HL-60 (cell line): ENCODE data around the gene TOP3A. TPM values are rescaled to one million over a fixed set of nuclear protein-coding genes. Genes with fewer than 3 reads are reported as not detected.

Source experiments
- DNase-seq, 2 experiments: peaks; one replicate each; pipeline ENCODE4 v3.0.0-alpha.2; 2010 to 2020; ENCODE audit warnings: low read depth in 1 of 2, low spot score in 1 of 2
- H3K27ac ChIP-seq: fragments of 250-450 bp; sonication (Bioruptor Pico); replicated peaks from 2 replicates; pipeline ENCODE4 v1.5.1; 2020; ENCODE audit warnings: mild to moderate bottlenecking, moderate library complexity
- H3K27me3 ChIP-seq: fragments of 250-450 bp; sonication (Bioruptor Pico); 2 replicates; pipeline ENCODE4 v1.5.1; 2021; ENCODE audit warnings: mild to moderate bottlenecking, moderate library complexity; ENCODE audit not compliant: insufficient read depth, poor library complexity, severe bottlenecking
- H3K4me3 ChIP-seq: replicated peaks from 2 replicates; pipeline ENCODE4 v1.5.1; 2011; ENCODE audit warnings: mild to moderate bottlenecking, control low read depth, low read length; ENCODE audit not compliant: insufficient read depth
- CTCF ChIP-seq: IDR thresholded peaks from one replicate; pipeline ENCODE4 v1.5.1; 2011; ENCODE audit warnings: low read length, control low read depth, inconsistent platforms; ENCODE audit not compliant: insufficient read depth
- GABPA ChIP-seq: IDR thresholded peaks from 2 replicates; pipeline ENCODE4 v1.6.1; 2012; ENCODE audit warnings: low read depth
- POLR2AphosphoS5 ChIP-seq: IDR thresholded peaks from 2 replicates; pipeline ENCODE4 v1.6.1; 2012; ENCODE audit warnings: low read depth
- SPI1 ChIP-seq: IDR thresholded peaks from 2 replicates; pipeline ENCODE4 v1.6.1; 2012; ENCODE audit warnings: low read depth, mild to moderate bottlenecking, borderline replicate concordance
- microRNA-seq: library from miRNA; unstranded; fragments of <30 nt; microRNA quantifications from one replicate; pipeline ENCODE4, GENCODE V29; 2018
- TF ChIP-seq, protein P1 (sequence below): IDR thresholded peaks from 2 replicates; pipeline ENCODE4 v1.6.1; 2012; ENCODE audit warnings: low read depth; ENCODE audit not compliant: insufficient replicate concordance

The TOP3A gene

GRCh38 chr17:18225121-18225641 lies 89.6 kb downstream of the TOP3A start, which contains the start of gene LLGL1:
Gene LLGL1 (plus strand): TSS chr17:18225635. CDS start chr17:18225683, 48 bp downstream.
- Histone ChIP-seq H3K27me3 (no peaks in the 10 kb centered on the region), H3K27ac (no peak within 1 kb of the TSS), H3K4me3 (peak within 1 kb of the TSS; percentile 59)
- DNase-seq, result peak; percentile 63 to 84
- TF ChIP-seq, protein P1, sequence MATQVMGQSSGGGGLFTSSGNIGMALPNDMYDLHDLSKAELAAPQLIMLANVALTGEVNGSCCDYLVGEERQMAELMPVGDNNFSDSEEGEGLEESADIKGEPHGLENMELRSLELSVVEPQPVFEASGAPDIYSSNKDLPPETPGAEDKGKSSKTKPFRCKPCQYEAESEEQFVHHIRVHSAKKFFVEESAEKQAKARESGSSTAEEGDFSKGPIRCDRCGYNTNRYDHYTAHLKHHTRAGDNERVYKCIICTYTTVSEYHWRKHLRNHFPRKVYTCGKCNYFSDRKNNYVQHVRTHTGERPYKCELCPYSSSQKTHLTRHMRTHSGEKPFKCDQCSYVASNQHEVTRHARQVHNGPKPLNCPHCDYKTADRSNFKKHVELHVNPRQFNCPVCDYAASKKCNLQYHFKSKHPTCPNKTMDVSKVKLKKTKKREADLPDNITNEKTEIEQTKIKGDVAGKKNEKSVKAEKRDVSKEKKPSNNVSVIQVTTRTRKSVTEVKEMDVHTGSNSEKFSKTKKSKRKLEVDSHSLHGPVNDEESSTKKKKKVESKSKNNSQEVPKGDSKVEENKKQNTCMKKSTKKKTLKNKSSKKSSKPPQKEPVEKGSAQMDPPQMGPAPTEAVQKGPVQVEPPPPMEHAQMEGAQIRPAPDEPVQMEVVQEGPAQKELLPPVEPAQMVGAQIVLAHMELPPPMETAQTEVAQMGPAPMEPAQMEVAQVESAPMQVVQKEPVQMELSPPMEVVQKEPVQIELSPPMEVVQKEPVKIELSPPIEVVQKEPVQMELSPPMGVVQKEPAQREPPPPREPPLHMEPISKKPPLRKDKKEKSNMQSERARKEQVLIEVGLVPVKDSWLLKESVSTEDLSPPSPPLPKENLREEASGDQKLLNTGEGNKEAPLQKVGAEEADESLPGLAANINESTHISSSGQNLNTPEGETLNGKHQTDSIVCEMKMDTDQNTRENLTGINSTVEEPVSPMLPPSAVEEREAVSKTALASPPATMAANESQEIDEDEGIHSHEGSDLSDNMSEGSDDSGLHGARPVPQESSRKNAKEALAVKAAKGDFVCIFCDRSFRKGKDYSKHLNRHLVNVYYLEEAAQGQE, result no peak
- TF ChIP-seq SPI1 (no peak), POLR2AphosphoS5 (no peak), GABPA (no peak), CTCF (no peak)

- no peak for TF ChIP-seq GABPA
- no peak for TF ChIP-seq SPI1
- Histone ChIP-seq H3K4me3 (peak overlapping the region; percentile 23; the same call in 1 of the 2 replicates), H3K27ac (no peak overlapping the region), H3K27me3 (no peaks in the 10 kb centered on the region)
- no peak for DNase-seq
Measured at GRCh38 chr17:18224387-18225120, 90.2 kb downstream of the TOP3A start.

DNA sequence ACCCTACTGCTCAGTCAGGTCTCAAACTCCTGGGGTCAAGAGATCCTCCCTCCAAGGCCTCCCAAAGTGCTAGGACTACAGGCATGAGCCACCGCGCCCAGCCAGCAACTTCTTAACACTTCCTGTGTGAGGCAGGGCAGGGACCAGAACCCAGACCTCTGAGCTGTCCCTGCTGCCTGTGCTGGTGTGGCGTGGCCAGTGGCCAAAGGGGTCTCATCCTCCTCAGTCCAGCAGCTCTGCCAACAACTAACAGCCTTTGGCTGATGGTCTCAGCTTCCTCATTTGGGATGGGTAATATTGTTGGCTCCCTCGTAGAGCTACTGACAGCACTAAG lies 90.8 kb downstream of the TOP3A start:
- no peak for DNase-seq
- H3K27ac ChIP-seq, result no peak overlapping the region
- no peak for TF ChIP-seq SPI1
- no peak for TF ChIP-seq CTCF
- no peak for TF ChIP-seq POLR2AphosphoS5
- no peak overlapping the region for H3K4me3 ChIP-seq
- no peaks in the 10 kb centered on the region for H3K27me3 ChIP-seq

Small RNA genes within 50 kb of the gene (microRNA-seq; reads per million reads assigned to microRNA genes)
- not detected for gene MIR6778
